NCI-H2227 (cell line): Measurements from ENCODE around the gene NRIP1.
"Not testable (repeated sequence)": the region's sequence is repeated elsewhere in the genome, so short reads cannot be mapped to it uniquely, and the experiment has no call there.

ENCODE experiments used
- DNase-seq: peaks from one replicate; lab custom pipeline; 2025; ENCODE audit not compliant: unreplicated experiment; lab: John Stamatoyannopoulos, UW

NRIP1 gene

DNA sequence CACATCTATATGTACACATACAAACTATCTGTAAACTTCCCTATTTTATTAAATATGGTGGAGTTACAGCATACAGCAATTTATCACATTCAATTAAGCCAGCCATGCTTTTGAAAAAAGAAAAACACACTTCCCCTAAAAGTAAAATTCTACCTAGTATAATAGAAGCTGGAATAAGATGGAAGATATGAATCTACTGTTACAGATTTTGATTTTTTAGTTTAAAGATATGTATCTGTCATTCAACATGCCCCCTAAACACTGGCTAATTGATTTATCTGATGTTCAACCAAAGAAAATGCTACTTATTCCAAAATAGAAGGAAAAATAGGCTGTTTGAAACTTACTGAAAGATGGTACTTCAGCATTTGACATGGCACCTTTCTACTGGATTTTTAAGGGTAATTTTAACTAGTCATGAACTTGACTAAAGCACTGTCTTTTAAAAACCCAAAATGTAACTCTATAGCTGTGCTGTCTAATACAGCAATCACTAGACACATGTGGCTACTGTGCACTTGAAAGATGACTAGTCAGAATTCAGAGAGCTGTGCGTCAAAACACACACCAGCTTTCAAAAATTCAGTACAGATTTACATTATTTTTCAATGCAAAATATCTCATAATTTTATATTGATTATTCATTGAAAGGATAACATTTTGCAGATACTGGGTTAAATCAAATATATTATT, 25.0 kb downstream of the NRIP1 start:
- no peak for DNase-seq

DNA sequence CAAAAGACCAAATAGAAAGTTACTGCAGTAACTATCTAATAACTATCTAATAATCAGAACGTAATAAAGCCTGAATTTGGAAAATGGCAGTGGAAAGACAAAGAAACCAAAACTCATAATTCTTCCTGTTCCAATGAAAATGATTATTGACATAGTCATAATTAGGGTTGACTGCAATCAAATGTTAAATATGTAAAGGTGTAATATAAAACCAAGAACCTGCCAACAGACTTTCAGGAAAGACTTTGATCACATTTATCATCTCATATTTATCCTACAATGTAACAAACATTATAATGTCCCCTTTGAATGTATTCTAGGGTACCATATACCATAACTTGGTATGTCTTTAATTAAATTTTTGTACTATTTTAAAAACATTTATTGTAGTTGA, 26.9 kb downstream of the NRIP1 start:
- no peak for DNase-seq

DNA sequence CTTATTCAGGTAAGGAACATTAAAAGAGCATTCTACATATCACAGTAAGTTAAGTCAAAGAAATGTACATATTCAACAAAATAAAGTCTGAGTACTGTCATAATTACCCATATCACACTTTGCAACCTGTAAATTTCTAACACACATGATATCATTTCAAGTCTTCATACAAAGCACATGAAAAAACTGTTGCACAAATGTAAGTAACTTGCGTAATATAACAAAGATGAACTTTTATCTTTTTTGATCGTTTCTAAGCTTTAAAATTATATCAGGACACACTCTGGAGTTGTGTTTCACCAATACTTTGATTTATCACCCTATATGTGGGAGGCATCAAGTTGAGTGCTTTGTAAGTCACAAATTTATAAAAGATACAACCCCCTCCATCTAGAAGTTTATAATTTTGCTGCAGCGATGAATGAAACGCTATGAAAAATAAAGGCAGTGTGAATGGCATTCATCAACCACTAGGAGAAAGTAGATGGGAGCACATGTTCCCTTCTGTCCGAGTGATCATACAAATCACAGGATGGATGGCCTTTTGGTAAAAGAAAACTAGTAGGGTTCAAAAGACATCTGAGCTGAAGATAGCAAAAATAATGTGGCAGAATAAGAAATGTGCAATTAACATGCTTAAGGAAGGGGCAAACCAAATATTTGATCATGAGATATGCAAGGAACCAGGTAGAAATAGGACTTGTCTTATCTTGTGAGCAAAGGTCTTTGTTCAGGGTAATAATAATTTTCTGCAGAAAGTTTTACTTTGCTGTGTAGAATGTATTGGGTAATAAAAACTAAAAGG, 27.5 kb downstream of the NRIP1 start:
- no peak for DNase-seq

DNA sequence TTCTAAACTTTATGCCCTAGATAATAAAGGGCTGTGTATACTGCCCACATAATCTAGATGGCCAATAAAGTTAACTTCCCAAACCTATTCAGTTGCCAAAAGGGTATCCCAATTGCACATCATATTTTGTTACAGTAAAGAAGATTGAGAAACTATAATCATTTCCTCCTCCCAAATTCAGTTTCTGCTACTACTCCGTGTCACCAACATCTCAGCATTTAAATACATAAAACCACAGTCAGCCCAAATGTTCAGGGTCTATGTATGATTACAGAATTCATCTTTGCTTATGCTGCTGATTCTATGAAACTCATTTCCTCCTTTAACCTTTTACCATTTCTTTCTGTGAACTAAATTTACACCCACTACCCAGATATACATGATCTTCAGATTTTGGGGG, 28.6 kb downstream of the NRIP1 start:
- DNase-seq: no peak

DNA sequence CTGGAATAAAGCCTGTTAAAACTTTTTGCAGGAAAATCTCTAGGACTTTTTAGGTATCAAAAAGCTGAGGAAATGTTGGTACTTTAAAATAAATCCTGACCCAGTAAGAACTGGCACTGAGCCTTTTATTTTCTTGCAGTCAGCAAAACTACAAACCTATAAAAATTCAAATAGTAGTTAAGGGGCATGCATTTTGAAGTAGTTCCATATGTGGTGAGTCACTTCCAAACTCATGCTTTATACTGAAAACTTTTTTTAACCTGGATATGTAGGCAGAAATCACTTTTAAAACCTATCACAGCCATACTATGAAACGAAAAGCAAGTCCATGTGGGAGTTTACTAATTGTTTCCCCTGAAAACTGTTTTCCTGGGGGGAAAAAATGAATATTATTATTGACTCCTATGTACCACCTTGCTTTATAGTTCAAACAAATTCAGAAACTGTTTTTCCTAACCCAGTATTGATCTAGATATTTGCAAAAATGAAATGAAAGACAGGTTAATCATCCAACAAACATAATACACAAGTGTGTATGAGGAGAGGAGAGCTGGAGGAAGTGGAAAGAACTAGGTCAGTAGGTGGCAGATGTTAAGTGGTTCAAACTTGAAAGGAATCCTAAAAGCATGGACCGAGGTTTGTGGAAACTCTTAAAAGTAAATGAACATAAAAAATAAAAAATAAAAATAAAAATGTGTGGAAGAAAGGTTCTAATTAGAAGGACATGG, 30.5 kb downstream of the NRIP1 start:
- DNase-seq: no peak

DNA sequence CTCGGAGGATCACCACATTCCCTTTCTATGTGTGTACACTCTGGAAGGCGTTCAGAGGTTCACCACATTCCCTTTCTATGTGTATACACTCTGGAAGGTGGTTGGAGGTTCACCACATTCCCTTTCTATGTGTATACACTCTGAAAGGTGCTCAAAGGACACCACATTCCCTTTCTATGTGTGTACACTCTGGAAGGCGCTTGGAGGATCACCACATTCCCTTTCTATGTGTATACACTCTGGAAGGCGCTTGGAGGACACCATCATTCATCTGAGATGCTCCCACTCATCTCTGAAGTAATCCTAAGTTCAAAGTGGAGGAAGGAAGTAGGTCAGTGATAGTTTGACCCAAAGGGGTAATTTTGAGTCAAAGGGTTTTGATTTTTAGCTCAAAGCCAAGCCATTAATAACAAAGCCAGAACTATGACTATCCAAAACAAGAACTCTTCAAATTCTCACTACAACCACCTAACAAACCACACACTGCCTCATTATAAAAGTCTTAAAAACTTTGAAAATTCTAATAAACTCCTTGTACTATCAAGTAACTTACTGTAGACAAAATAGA, 32.9 kb downstream of the NRIP1 start:
- DNase-seq: no peak

DNA sequence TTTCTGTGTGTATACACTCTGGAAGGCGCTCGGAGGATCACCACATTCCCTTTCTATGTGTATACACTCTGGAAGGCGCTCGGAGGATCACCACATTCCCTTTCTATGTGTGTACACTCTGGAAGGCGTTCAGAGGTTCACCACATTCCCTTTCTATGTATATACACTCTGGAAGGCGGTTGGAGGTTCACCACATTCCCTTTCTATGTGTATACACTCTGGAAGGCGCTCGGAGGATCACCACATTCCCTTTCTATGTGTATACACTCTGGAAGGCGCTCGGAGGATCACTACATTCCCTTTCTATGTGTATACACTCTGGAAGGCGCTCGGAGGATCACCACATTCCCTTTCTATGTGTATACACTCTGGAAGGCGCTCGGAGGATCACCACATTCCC, 33.4 kb downstream of the NRIP1 start:
- not testable (repeated sequence) for DNase-seq

DNA sequence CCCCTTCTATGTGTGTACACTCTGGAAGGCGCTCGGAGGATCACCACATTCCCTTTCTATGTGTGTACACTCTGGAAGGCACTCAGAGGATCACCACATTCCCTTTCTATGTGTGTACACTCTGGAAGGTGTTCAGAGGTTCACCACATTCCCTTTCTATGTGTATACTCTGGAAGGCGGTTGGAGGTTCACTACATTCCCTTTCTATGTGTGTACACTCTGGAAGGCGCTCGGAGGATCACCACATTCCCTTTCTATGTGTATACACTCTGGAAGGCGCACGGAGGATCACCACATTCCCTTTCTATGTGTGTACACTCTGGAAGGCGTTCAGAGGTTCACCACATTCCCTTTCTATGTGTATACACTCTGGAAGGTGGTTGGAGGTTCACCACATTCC, 33.9 kb downstream of the NRIP1 start:
- not testable (repeated sequence) for DNase-seq

DNA sequence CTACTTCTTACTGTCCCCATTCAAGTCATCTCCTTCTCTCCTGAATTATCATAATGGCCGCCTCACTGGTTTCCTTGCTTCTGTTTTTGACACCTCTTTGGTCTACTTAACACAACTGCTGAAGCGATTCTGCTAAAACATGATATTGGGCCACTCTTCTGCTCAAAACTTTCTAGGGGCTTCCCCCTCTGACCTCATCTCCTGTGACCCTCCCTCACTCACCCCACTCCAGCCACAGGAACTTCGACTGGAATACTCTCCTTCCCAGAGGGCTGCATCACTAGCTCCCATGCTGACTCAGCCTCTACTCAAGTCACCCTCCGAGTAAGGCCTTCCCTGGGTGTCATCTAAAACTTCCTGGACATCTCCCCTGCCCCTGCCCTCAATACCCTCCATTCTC, 35.7 kb downstream of the NRIP1 start:
- no peak for DNase-seq

DNA sequence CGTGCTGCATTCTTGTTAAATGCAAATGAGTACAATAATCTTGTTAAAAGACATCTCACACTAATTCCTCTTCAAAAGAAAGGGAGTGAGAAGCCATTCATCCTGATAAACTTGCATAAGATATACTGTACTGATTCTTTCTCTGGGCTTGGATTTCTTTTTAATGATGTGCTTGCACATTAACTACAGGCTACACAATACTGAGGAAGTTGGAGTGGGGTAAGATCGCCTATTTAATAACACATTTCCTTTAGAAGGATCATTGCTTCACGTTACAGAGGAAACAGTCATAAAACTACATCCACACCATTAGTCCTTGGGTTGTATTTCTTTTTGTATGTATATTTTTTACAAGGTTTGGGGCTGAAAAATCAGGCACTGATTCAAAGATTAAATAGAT, 36.6 kb downstream of the NRIP1 start:
- DNase-seq: no peak

DNA sequence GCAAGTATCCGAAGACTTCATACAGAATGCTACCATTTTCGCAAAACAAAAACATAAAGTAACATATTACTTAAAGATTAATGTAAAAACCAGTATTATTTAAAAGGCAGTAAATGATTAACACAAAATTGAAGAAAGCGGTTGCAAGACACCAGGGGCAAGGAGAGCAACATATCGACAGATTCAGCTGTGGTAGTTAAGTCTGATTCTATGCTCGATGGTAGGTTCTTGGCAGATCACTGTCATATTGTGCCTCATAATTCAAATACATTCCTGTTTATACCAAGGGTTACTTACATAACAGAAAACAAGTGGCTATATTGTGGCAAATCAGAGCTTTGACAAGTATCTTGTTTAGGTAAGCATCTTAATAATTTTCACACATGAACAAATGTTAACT, 37.7 kb downstream of the NRIP1 start:
- no peak for DNase-seq

DNA sequence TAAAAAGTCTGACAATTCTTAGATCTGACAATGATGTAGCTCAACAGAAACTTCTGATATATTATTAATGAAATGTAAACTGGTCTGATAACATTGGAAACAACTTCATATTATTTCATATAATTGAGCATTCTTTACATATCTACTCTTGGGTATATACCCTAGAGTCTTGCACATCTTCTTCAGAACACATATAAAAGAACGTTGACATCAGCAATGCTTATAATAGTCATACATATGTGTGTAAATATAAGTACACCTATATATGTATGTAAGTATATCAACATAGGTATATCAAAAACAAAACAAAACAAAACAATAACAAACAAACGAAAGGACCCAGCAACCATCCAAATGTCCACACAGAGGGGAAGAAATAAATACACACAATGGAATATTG, 38.4 kb downstream of the NRIP1 start:
- no peak for DNase-seq

DNA sequence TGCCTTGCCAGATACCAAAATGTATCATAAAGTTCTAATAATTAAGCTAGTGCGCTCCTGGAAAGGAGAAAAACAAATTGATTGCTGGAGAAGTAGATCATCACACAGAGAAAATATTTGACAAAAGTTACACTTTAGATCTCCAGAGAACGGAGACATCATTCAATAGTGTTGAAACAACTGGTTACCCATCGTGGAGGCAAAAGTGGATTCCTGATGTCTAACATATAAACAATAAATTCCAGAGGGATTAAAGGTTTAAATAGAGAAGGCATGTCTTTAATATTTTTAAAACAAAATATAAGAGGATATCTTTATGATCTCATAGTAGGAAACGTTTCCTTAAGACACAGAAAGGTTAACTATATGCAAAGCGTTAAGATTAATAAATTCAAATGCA, 41.0 kb downstream of the NRIP1 start:
- DNase-seq: no peak

DNA sequence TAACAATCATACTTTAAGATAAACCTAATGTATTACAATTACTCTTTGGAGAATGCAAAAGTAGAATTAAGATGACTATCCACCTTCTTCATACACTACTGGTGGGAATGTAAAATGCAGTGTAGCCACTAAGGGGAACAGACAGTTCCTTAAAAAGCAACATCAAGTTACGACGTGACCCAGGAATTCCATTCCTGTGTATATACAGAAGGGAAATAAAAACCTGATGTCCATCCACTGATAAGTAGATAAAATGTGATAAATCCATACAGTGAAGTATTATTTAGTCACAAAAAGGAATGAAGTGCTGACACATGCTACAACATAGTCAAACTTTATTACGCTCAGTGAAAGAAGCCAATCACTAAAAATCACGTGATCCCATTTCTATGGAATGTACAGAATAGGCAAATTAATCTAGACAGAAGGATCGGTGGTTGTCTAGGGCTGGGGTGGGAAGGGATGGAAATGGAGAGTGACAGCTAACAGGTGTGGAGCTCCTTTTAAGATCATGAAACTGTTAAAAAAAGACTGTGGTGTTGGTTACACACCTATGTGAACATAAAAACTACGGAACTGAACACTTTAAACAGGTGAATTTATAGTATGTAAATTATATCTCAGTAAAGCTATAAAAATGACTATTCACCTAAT, 42.1 kb downstream of the NRIP1 start:
- DNase-seq: no peak

DNA sequence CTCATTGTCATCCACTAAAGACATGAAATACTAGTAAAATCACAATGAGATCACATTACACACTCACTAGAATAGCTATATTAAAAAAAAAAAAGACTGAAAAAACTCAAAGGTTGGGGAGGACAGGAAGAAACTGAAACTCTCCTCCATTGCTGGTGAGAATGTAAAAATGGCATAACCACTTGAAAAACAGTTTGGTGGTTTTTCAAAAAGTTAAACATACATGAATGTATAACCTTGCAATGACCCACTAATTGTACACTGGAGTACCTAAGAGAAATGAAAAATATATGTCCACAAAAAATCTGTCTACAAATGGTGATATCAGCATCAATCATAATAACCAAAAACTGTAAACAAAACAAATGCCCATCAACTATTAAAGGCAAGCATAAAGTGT, 44.0 kb downstream of the NRIP1 start:
- DNase-seq: no peak

DNA sequence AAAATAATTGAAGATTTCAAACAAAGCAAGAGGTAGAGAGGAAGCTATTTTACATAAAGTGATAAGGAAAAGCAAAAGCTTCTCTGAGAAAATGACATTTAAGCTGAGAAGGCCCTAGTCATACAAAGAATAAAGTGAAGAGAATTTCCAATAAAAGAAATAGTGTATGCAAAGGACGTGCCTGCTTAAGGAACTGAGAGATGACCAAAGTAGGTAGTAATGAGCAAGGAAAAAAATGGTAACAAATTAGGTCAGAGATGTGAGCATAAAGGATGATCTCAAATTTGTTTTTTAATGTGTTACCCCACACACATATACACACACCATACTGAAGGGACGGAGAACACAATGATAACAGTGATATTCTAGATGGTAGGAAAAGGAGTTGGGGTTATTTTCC, 46.4 kb downstream of the NRIP1 start:
- no peak for DNase-seq

DNA sequence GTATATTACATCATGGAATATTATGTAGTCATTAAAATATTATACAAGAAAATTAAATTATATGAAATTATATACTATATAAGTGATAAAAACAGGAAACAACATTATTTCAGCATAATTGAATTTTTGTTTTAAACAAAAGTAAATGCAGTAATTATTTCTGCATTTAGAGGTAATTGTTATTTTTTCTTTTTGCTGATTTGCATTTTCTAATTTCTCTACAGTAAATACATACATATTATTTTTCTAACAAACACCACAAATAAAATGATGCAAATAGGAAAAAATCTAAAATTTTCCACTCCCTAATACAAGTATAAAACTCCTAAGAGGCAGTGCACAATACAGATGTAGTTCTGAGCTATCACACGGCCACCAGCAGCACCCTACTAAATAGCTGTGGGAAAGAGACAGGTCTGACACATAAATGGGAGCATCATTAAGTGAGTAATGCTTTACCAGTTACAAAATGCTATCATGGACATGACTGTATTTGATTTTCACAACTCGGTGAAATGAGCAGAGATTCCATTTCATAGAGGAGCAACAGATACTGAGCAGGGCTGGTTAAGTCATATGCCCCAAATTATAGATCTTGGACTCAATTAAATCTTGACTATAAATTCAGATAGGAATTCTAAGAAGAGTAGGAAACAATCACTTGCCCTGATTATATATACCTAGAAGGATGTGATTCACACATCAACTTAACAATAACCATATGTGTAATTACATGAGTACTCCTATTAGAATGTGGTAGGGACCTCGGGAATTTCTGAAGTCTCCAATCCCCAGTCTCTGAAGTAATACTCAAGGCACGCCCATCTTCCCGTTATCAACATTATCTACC, 49.0 kb downstream of the NRIP1 start:
- DNase-seq: no peak

DNA sequence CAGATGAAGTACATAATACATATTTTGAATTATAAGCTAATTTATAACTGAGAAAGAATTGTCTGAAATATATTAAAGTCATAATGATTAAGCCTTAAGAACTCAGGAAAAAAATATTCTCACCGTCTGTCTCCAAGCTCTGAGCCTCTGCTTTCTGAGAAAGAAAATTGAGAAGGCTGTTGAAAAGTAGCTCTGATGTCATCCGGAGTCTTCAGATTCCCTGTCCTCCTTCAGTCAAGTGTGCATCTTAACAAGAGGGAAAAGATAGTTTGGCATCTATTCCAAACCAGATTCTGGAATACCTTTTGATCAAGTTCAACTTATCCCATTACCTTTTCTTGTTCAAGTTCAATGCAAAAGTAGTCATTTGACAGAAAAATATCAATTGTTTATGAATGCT, 50.6 kb downstream of the NRIP1 start:
- DNase-seq: no peak

DNA sequence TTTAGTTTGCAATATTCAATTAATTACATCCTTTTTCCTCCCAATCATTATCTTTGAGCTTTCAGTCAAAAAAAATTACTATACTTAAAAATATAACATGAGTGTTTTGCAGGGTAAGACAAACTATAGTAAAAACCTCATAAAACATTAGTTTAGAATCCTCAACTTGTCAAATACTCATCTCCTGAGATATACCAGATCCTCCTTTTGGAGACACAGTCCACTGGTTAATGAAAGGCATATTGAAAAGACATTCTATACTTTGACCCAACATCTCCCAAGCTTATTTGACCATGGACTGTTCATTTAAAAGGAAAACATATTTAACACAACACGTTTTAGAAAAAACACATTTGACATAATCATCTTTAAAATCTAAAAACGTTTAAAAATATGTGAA, 52.8 kb downstream of the NRIP1 start:
- DNase-seq: no peak

DNA sequence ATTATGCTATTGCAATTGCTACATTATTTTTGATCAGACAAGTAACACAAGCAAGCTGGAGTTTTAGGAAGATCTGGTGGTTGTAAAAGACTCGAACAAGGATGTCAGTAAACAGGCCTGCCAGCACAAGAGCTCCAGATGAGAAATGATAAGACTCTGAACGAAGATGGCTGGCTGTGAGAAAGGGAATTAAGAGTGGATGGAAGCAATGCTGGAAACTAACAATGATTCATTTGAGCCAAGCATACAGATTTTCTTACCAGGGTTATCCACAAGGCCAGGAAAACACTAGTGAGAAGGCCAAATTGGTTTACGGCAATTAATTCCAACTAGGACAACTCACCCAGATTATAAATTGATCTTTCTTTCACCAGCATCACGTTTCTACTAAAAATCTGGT, 54.2 kb downstream of the NRIP1 start:
- no peak for DNase-seq
